MM.1S (cell line): ENCODE measurements around the gene DPM2.

ENCODE experiments used
- CTCF ChIP-seq: fragments of 300-600 bp; sonication (generic); IDR thresholded peaks from 2 replicates; pipeline ENCODE4 v1.5.1; 2016; ENCODE audit warnings: antibody characterized with exemption, low read length, mixed read lengths
- EZH2 ChIP-seq: fragments of 300-600 bp; sonication (generic); optimal IDR thresholded peaks from 2 replicates; pipeline ENCODE3; 2017; ENCODE audit warnings: low read depth, mild to moderate bottlenecking, antibody characterized with exemption, low read length, mixed read lengths
- EZH2phosphoT487 ChIP-seq: fragments of 300-600 bp; sonication (generic); IDR thresholded peaks from 2 replicates; pipeline ENCODE4 v1.6.1; 2018; ENCODE audit warnings: antibody characterized with exemption, low read length

DNA sequence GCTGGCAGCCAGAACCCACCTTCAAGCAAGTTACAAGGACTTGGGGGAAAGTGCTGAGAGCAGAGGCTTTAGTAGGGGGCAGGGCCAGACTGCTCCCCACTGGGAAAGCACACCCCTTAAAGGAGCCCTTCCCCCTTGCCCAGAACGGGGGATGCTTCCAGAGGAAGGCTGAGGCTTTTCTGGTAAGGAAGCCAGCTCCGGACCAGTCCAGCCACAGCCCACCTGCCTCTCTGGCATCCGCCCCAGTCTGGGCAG is 4.2 kb upstream of the DPM2 start:
- TF ChIP-seq CTCF (no peak), EZH2phosphoT487 (no peak), EZH2 (no peak)
